ENCODE measurements around the gene TULP4.
"Not testable (repeated sequence)": the region's sequence is repeated elsewhere in the genome, so short reads cannot be mapped to it uniquely, and the experiment has no call there.

Gene TULP4

DNA sequence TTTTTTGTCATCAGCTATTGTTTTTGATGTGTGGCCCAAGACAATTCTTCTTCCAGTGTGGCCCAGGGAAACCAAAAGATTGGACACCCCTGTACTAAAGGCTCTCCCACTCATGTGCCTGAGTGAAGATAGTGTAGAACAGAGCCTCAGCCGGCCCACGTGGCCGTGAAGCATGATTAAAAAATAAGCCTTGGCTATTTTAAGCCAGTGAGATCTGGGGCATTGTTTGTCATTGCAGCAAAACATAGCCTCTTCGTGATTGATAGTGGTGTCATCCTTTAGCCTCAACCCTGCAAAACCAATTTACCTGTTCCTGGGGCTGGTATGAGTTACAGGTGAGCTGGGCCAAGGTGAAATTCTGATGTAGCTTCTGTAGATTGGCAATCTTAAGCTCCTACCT lies 85.3 kb downstream of the TULP4 start:
- DNase-seq = no peak

- DNase-seq = no peak
These were observed 86.2 kb downstream of the TULP4 start for GRCh38 chr6:158398252-158399024.

DNA sequence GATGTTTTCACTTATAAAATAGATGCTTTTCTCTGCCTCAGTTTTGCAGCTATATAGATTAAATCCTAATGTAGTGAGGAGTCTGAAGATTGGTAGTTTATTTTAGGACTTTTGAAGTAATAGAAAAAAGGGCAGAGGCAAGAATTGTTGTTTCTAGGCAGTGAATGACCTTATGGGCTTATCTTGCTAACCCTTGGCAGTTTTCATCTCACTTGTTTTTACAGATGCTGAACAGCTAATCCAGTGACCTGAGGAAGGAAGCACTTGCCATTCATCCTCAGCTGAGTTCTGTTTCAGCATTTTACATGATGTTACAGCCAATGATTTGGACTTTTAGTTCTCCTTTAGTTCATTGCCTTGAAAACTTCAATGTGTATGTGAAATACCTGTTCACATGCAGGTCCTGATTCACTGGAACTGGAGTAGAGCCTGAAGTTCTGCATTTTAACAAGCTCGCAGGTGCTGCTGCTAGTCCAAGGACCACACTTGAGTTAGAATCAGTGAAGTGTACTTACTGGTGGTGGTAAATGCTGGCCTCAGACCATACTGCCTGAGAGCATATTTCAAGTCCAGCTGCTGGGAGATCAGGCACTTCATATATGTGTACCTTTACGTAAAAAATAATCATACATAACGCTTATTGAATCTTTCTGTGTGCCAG lies 86.9 kb downstream of the TULP4 start:
- no peak for DNase-seq

DNA sequence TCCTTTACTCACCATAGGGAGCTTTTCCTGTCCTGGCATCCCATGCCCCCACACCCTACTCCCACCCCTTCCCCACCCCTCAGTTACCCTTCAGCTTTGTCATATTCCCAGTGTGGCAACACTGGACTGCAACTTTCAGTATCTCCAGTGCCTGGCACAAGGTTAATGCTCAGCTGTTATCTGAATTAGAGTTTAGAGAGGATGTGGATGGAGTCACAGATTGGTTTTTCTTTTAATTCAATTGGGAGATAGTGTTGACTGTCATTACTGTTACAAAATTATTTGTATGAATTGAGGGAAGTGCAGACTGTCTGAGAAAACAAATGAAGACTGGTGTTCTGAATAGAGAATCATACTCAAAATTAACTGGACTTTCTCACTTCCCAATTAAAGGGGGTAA lies 89.9 kb downstream of the TULP4 start:
- no peak for DNase-seq

- not testable (repeated sequence) for DNase-seq
These were observed 93.1 kb downstream of the TULP4 start for GRCh38 chr6:158405321-158405831.

GRCh38 chr6:158405933-158406332 lies 93.7 kb downstream of the TULP4 start:
- DNase-seq = no peak

DNA sequence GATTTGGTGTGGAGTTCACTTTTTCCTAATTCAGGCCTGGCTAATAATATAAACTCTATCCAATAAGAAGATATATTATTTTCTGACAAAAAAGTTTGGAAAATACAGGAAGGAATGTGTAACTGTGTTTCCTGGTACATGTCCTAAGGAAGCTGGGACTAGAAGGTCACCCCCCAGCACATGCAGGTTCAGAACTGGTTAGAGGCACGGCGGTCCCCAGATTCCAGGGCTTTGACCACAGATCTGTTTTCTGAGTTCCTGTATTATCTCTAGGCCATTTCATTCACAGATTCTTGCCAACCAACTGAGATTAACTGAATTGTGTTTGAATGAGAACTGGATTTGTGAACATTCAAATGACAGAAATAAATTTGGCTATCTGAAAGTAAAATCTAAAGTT lies 94.5 kb downstream of the TULP4 start:
- DNase-seq = no peak

- no peak for DNase-seq
These were observed 95.7 kb downstream of the TULP4 start for GRCh38 chr6:158408013-158408412.

DNA sequence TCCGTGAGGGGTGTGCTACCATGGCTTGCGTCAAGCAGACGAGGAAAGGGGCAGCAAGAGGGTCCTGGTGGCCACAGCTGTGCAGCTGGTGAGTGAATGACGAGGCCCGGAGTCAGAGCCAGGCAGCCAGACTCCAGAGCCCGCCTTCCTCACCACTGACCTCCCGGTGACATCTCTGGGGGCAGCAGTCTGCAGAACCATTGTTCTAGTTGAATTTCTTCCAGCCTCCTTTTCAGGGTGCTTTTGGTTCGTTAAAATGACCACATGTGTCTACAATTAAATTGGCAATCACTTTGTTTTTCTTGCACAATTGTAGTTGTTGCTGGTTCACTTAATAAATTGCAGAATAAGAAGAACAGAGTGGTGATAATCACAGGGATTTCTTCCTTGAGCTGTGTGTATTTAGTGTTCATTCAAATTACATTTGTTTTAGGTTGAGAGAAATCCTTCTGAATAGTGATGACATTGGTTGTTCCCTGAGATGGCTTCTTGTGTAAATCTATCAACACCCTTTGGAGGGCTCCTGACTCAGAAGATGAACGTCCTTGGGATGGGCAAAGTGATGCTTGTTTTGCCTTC lies 96.4 kb downstream of the TULP4 start:
- DNase-seq = no peak

DNA sequence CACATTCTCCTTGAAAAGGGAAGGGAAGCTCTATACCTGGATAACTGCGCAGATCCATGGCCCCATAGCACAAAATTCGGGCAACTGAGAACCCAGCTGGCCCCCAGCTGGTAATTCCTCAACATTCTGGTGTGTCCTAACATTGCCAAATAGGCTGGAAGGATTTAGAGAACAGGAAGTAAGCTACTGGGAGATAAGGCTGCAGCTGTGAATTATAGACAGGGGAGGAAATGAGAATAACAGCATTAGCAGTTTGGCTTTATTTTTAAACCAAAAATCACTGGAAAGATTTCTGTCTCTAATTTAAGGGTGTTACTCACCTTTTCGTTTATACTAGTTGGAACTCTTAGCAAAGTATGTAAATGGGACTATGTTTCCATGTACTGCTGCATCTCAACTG lies 97.2 kb downstream of the TULP4 start:
- DNase-seq = no peak

- DNase-seq = no peak
These were observed 98.5 kb downstream of the TULP4 start for GRCh38 chr6:158410784-158411183.

DNA sequence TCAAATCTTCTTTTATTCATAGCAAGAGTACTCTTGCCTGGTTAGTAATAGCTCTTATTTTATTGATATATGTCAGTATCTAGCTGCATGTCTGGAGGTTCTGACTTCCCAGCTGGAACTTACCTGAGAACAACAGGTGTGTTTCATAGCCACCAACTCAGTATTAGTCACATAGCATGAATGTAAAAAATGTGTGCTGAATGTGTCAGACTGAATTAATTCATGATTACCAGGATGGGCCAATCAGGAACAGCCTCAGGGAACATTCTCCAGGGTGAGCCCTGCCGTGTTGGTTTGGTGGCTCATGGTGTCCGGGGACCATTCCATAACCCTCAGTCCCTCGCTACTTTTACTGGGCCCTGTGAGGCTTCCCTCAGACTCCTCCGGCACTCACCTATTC lies 99.7 kb downstream of the TULP4 start:
- DNase-seq = no peak

DNA sequence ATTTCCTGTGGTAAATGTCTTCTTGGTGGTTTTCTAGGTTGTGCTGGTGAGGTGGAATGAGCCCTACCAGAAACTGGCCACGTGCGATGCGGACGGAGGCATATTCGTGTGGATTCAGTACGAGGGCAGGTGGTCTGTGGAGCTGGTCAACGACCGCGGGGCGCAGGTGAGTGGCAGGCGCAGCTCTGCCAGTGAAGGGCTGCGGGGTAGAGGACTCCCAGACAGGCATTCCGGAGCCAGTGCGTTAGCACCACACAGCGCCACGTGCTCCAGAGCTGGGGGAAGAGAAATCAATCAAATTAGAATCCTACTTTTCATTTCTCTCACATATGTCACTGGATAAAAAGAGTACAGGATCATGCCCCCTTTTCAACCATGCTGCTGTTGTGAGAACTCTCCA lies 100.8 kb downstream of the TULP4 start:
- no peak for DNase-seq

- DNase-seq = no peak
These were observed 101.7 kb downstream of the TULP4 start for GRCh38 chr6:158413814-158414565.

GRCh38 chr6:158414851-158415262 lies 102.6 kb downstream of the TULP4 start:
- DNase-seq = no peak

DNA sequence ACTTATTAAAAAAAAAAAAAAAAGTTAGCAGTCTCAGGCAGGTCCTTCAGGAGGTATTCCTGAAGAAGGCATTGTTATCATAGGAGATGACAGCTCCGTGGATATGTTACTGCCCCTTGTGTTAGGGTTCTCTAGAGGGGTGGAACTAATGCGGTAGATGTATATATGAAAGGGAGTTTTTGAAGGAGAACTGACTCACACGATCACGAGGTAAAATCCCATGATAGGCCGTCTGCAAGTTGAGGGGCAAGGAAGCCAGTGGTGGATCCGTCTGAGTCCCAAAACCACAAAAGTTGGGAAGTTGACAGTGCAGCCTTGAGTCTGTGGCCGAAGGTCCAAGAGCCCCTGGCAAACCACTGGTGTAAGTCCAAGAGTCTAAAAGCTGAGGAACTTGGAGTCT lies 103.4 kb downstream of the TULP4 start:
- no peak for DNase-seq

DNA sequence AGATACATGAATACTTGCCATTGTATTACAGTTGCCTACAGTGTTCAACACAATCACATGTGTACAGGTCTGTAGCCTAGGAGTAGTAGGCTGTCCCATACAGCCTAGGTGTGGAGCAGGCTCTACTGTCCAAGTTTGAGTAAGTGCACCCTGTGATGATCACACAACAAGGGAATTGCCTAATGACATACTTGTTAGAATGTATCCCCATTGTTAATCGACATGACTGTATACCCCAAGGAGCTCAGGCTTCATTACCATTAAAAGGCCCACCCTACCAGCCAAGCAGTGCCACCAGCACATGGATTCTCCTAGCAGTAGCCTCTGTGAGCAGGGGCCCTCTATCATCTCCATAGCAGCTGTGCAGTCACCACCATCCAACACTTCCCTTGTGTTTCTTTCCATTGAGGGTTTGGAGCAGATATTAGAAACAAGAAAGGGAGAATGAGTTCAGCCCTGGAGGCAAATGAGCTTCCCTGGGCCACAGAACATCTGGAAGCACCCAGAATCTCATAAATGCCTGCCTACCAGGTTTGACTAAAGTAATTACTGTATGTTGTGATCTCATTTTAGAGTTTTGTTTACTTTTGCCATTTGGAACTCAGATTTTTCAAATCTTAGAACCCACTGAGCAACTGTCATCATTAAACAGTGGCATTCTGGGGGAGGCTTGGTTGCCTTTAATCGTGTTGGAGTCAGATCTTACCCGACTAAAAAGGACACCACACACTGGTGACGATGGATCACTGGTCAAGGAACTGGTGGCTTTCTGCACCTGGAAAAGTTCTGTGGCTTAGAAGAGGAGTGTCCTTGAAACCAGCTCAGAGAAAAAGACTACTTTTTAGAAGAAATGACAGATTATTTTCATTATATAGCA lies 104.9 kb downstream of the TULP4 start:
- DNase-seq = no peak

DNA sequence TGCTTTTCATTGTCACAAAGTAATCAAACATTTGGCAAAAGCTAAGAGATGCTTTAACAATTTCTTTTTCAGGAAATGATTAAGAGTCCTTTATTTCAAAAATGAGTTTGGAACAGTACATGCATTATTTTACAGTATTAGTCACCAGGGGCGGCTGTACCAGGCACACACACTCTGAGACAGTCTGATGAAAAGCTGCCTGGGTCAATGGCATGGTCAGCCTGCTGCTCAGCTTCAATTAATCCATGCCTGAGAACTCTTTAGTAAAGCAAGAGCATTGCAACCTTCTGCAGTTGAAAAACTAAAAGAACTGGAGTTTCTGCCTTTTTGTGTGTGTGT lies 105.5 kb downstream of the TULP4 start:
- no peak for DNase-seq

- DNase-seq = no peak
These were observed 106.2 kb downstream of the TULP4 start for GRCh38 chr6:158418501-158418900.

GRCh38 chr6:158419339-158419909 lies 107.2 kb downstream of the TULP4 start:
- no peak for DNase-seq

DNA sequence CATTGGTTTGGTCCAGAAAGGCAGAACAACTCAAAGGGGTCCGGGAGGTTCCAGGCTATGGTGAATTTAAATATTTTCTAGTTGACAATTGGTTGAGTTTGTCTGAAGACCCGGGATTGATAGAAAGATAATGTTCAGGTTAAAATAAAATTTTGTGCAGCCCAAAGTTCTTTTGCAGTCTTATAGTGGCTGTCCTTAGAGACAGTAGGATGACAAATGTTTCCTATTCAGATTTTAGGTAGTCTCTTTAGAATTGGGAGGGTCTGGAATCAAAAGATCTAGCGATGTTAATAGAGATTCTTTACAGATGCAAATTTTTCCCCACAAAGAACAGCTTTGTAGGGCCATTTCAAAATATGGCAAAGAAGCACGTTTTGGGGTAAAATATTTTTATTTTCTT lies 109.1 kb downstream of the TULP4 start:
- no peak for DNase-seq

- no peak for DNase-seq
These were observed 110.5 kb downstream of the TULP4 start for GRCh38 chr6:158422629-158423238.
